Ramos (cell line): Measurements from ENCODE around the gene SVOP.
"Not testable (repeated sequence)": the region's sequence is repeated elsewhere in the genome, so short reads cannot be mapped to it uniquely, and the experiment has no call there.

Experiments
- in situ Hi-C: fragments of 300-500 bp; cut with MboI; formaldehyde crosslinking; loops from one replicate; pipeline ENCODE4 v1.14.3; 2022; ENCODE audit warnings: low sequenced_read_pairs; ENCODE audit not compliant: unreplicated experiment

SVOP gene

GRCh38 chr12:108860443-108860842, 160.4 kb downstream of the SVOP start:
- in situ Hi-C loops = no loop called here

- in situ Hi-C loops = no loop called here
These were observed 161.0 kb downstream of the SVOP start for GRCh38 chr12:108859923-108860291.

- in situ Hi-C loops = not testable (repeated sequence)
These were observed 161.5 kb downstream of the SVOP start for GRCh38 chr12:108859141-108859922.

GRCh38 chr12:108858311-108859074, 162.4 kb downstream of the SVOP start:
- in situ Hi-C loops = no loop called here
